Uterus (tissue), 2 donors: ENCODE measurements around the gene CENPVL3.

Source experiments
- CTCF ChIP-seq, 4 experiments: fragments of 200-600 bp in 2 of 4; fragments of 450-650 bp in 2 of 4; sonication (generic) in 2 of 4; IDR thresholded peaks; one replicate each; pipeline ENCODE4 v1.5.1; 2016 to 2019; ENCODE audit warnings: antibody characterized with exemption in 4 of 4, mild to moderate bottlenecking in 2 of 4, moderate library complexity in 1 of 4
- POLR2A ChIP-seq, 2 donors: fragments of 450-650 bp; IDR thresholded peaks; one replicate each; pipeline ENCODE4 v1.6.1; 2016; ENCODE audit warnings: antibody characterized with exemption in 2 of 2, mild to moderate bottlenecking in 1 of 2, moderate library complexity in 1 of 2

GRCh38 chrX:51643377-51643776, 24.7 kb upstream of the CENPVL3 start:
- TF ChIP-seq CTCF (IDR thresholded peaks at IDR 0.05) (no peak), POLR2A (IDR thresholded peaks at IDR 0.05) (no peak)
